HepG2 (cell line): ENCODE measurements around the gene VEGFB. TPM values are rescaled to one million over a fixed set of nuclear protein-coding genes. Genes with fewer than 3 reads are reported as not detected.

Source experiments
- ARHGAP35 ChIP-seq: sonication (generic); formaldehyde crosslinking; IDR thresholded peaks from 2 replicates; pipeline ENCODE4 v1.9.0; 2022; ENCODE audit warnings: mild to moderate bottlenecking, inconsistent platforms, moderate library complexity, missing genetic modification reagents, borderline replicate concordance
- GLI4 ChIP-seq: sonication (generic); formaldehyde crosslinking; IDR thresholded peaks from 2 replicates; pipeline ENCODE4 v1.5.1; 2020; ENCODE audit warnings: missing genetic modification reagents, mild to moderate bottlenecking, moderate library complexity, borderline replicate concordance
- SRSF9 ChIP-seq: fragments of 200-400 bp; formaldehyde crosslinking; IDR thresholded peaks from 2 replicates; pipeline ENCODE4 v1.6.1; 2018; ENCODE audit warnings: borderline replicate concordance, mild to moderate bottlenecking, low read depth, low read length; ENCODE audit not compliant: insufficient read depth, poor library complexity, severe bottlenecking
- ZNF382 ChIP-seq: sonication (generic); formaldehyde crosslinking; IDR thresholded peaks from 2 replicates; pipeline ENCODE4 v1.5.0; 2020; ENCODE audit warnings: missing genetic modification reagents, mild to moderate bottlenecking, borderline replicate concordance
- ZNF577 ChIP-seq: sonication (generic); formaldehyde crosslinking; IDR thresholded peaks from 2 replicates; pipeline ENCODE4 v1.4.0; 2020; ENCODE audit warnings: mild to moderate bottlenecking, low read depth, missing genetic modification reagents, borderline replicate concordance
- ZNF746 ChIP-seq: sonication (generic); formaldehyde crosslinking; IDR thresholded peaks from 2 replicates; pipeline ENCODE4 v1.8.0; 2022; ENCODE audit warnings: mild to moderate bottlenecking, missing genetic modification reagents
- polyA plus RNA-seq, 8 experiments: library from polyadenylated mRNA; depleted of rRNA in 3 of 8; stranded (reverse) in 7 of 8; unstranded in 1 of 8; fragments of >200 nt; fragmentation: Illumina TruSeq in 4 of 8; extraction: Trizol in 4 of 8; gene quantifications; 2 replicates each; pipeline versions ENCODE4 v1.2.1 to v1.2.3, GENCODE V29; 2011 to 2016; ENCODE audit warnings: low read depth in 4 of 8, missing spikeins in 1 of 8, mixed read lengths in 1 of 8; ENCODE audit not compliant: insufficient read depth in 1 of 8
- total RNA-seq, 5 experiments: library from RNA; depleted of rRNA; stranded (reverse); fragments of >200 nt; fragmentation: Illumina TruSeq; extraction: Trizol; gene quantifications; 2 replicates each; pipeline ENCODE4 v1.2.3, GENCODE V29; 2016; ENCODE audit warnings: low read depth in 1 of 5
- TF ChIP-seq, protein P1 (sequence below): sonication (generic); formaldehyde crosslinking; IDR thresholded peaks from 2 replicates; pipeline ENCODE4 v1.4.0; 2020; ENCODE audit warnings: mild to moderate bottlenecking, missing genetic modification reagents
- TF ChIP-seq, protein P2 (sequence below): sonication (generic); formaldehyde crosslinking; IDR thresholded peaks from 2 replicates; pipeline ENCODE4 v1.8.0; 2022; ENCODE audit warnings: missing genetic modification reagents, mild to moderate bottlenecking, moderate library complexity, borderline replicate concordance
- TF ChIP-seq, protein P3 (sequence below): sonication (generic); formaldehyde crosslinking; IDR thresholded peaks from 2 replicates; pipeline ENCODE4 v1.9.0; 2022; ENCODE audit warnings: missing genetic modification reagents, mild to moderate bottlenecking, borderline replicate concordance
- TF ChIP-seq, protein P4 (sequence below): sonication (generic); formaldehyde crosslinking; IDR thresholded peaks from 2 replicates; pipeline ENCODE4 v1.4.0; 2020; ENCODE audit warnings: missing genetic modification reagents, borderline replicate concordance
- TF ChIP-seq, protein P5 (sequence below): IDR thresholded peaks from 2 replicates; pipeline ENCODE4 v1.6.1; 2016; ENCODE audit warnings: missing biosample characterization, missing genetic modification reagents, low read depth
- TF ChIP-seq, protein P6 (sequence below): sonication (generic); formaldehyde crosslinking; IDR thresholded peaks from 2 replicates; pipeline ENCODE4 v1.9.0; 2022; ENCODE audit warnings: low read depth, missing genetic modification reagents

The VEGFB gene
- total and polyA plus RNA-seq, 2 of the 13 experiments (the other 11 are each of a cell fraction or from before 2014, with no cell fraction given), result 9.0 to 11.3 TPM

DNA sequence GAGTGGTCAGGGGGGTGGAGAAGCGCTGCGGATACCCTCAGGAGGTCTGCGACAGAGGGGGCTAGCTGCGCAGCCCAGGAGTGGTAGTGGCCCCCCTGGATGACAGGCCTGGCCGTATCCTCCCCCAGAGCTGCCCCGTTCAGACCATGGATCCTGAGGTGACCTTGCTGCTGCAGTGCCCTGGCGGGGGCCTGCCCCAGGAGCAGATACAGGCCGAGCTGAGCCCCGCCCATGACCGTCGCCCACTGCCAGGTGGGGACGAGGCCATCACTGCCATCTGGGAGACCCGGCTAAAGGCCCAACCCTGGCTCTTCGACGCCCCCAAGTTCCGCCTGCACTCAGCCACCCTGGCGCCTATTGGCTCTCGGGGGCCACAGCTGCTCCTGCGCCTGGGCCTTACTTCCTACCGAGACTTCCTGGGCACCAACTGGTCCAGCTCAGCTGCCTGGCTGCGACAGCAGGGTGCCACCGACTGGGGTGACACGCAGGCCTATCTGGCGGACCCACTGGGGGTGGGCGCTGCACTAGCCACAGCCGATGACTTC is 7.8 kb upstream of the VEGFB start (continued):
- TF ChIP-seq, protein P1, sequence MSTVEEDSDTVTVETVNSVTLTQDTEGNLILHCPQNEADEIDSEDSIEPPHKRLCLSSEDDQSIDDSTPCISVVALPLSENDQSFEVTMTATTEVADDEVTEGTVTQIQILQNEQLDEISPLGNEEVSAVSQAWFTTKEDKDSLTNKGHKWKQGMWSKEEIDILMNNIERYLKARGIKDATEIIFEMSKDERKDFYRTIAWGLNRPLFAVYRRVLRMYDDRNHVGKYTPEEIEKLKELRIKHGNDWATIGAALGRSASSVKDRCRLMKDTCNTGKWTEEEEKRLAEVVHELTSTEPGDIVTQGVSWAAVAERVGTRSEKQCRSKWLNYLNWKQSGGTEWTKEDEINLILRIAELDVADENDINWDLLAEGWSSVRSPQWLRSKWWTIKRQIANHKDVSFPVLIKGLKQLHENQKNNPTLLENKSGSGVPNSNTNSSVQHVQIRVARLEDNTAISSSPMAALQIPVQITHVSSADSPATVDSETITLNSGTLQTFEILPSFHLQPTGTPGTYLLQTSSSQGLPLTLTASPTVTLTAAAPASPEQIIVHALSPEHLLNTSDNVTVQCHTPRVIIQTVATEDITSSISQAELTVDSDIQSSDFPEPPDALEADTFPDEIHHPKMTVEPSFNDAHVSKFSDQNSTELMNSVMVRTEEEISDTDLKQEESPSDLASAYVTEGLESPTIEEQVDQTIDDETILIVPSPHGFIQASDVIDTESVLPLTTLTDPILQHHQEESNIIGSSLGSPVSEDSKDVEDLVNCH (CRISPR knock-in tag), result no peak
- no peak for TF ChIP-seq ZNF746 (CRISPR knock-in tag)
- TF ChIP-seq, protein P2, sequence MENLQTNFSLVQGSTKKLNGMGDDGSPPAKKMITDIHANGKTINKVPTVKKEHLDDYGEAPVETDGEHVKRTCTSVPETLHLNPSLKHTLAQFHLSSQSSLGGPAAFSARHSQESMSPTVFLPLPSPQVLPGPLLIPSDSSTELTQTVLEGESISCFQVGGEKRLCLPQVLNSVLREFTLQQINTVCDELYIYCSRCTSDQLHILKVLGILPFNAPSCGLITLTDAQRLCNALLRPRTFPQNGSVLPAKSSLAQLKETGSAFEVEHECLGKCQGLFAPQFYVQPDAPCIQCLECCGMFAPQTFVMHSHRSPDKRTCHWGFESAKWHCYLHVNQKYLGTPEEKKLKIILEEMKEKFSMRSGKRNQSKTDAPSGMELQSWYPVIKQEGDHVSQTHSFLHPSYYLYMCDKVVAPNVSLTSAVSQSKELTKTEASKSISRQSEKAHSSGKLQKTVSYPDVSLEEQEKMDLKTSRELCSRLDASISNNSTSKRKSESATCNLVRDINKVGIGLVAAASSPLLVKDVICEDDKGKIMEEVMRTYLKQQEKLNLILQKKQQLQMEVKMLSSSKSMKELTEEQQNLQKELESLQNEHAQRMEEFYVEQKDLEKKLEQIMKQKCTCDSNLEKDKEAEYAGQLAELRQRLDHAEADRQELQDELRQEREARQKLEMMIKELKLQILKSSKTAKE, result no peak
- no peak for TF ChIP-seq SRSF9
- TF ChIP-seq, protein P3, sequence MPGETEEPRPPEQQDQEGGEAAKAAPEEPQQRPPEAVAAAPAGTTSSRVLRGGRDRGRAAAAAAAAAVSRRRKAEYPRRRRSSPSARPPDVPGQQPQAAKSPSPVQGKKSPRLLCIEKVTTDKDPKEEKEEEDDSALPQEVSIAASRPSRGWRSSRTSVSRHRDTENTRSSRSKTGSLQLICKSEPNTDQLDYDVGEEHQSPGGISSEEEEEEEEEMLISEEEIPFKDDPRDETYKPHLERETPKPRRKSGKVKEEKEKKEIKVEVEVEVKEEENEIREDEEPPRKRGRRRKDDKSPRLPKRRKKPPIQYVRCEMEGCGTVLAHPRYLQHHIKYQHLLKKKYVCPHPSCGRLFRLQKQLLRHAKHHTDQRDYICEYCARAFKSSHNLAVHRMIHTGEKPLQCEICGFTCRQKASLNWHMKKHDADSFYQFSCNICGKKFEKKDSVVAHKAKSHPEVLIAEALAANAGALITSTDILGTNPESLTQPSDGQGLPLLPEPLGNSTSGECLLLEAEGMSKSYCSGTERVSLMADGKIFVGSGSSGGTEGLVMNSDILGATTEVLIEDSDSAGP (CRISPR knock-in tag), result peak; percentile 63; the same call in 1 of the 2 replicates
- 0 out of 2 replicates have a peak, but pooled peaks have one; percentile 41 for TF ChIP-seq ARHGAP35 (CRISPR knock-in tag)
- TF ChIP-seq GLI4, result 0 out of 2 replicates have a peak, but pooled peaks have one; percentile 55
- TF ChIP-seq, protein P4, sequence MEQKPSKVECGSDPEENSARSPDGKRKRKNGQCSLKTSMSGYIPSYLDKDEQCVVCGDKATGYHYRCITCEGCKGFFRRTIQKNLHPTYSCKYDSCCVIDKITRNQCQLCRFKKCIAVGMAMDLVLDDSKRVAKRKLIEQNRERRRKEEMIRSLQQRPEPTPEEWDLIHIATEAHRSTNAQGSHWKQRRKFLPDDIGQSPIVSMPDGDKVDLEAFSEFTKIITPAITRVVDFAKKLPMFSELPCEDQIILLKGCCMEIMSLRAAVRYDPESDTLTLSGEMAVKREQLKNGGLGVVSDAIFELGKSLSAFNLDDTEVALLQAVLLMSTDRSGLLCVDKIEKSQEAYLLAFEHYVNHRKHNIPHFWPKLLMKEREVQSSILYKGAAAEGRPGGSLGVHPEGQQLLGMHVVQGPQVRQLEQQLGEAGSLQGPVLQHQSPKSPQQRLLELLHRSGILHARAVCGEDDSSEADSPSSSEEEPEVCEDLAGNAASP (CRISPR knock-in tag), result peak; percentile 57; the same call in 1 of the 2 replicates
- TF ChIP-seq ZNF382 (CRISPR knock-in tag), result no peak
- TF ChIP-seq, protein P5, sequence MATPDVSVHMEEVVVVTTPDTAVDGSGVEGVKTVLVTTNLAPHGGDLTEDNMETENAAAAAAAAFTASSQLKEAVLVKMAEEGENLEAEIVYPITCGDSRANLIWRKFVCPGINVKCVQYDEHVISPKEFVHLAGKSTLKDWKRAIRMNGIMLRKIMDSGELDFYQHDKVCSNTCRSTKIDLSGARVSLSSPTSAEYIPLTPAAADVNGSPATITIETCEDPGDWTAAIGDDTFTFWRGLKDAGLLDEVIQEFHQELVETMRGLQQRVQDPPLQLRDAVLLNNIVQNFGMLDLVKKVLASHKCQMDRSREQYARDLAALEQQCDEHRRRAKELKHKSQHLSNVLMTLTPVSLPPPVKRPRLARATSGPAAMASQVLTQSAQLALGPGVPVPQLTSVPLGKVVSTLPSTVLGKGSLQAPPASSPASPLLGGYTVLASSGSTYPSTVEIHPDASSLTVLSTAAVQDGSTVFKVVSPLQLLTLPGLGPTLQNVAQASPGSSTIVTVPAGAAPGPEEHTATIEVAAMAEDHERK, result no peak
- TF ChIP-seq, protein P6, sequence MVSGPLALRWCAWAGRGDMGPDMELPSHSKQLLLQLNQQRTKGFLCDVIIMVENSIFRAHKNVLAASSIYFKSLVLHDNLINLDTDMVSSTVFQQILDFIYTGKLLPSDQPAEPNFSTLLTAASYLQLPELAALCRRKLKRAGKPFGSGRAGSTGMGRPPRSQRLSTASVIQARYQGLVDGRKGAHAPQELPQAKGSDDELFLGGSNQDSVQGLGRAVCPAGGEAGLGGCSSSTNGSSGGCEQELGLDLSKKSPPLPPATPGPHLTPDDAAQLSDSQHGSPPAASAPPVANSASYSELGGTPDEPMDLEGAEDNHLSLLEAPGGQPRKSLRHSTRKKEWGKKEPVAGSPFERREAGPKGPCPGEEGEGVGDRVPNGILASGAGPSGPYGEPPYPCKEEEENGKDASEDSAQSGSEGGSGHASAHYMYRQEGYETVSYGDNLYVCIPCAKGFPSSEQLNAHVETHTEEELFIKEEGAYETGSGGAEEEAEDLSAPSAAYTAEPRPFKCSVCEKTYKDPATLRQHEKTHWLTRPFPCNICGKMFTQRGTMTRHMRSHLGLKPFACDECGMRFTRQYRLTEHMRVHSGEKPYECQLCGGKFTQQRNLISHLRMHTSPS (CRISPR knock-in tag), result 0 out of 2 replicates have a peak, but pooled peaks have one; percentile 20
- TF ChIP-seq ZNF577 (CRISPR knock-in tag), result no peak
